SK-N-SH (cell line): ENCODE data around the gene HHATL. TPM values are rescaled to one million over a fixed set of nuclear protein-coding genes. Genes with fewer than 3 reads are reported as not detected.

ENCODE experiments used
- CTCF ChIA-PET: fragments of 300-600, 350-600 bp; formaldehyde crosslinking; extraction: SDS; loops from one replicate; lab custom pipeline; 2021; lab: Yijun Ruan, JAX
- POLR2A ChIA-PET: fragments of 350-600 bp; sonication (Branson Sonifier 250); formaldehyde crosslinking; extraction: SDS; loops from one replicate; lab custom pipeline; 2020; ENCODE audit warnings: antibody characterized with exemption, inconsistent platforms; lab: Yijun Ruan, JAX
- DNase-seq: peaks from one replicate; pipeline ENCODE4 v3.0.0; 2012
- H2AFZ ChIP-seq: fragments of 200-600 bp; sonication (generic); 2 replicates; pipeline ENCODE4 v1.8.1; 2016; ENCODE audit warnings: antibody characterized with exemption, mild to moderate bottlenecking, low read depth
- H3F3A ChIP-seq: fragments of 200-600 bp; sonication (generic); replicated peaks from 2 replicates; pipeline ENCODE3; 2016; ENCODE audit warnings: antibody characterized with exemption, mild to moderate bottlenecking; ENCODE audit not compliant: insufficient read depth
- H3K27ac ChIP-seq, 2 experiments: fragments of 200-500 bp in 1 of 2; fragments of 200-600 bp in 1 of 2; sonication (Bioruptor generic) in 1 of 2; sonication (generic), shearing (Covaris generic) in 1 of 2; 2 replicates each; pipeline versions ENCODE4 v1.5.1 to v1.6.1; 2014 to 2016; ENCODE audit warnings: low read depth in 2 of 2, inconsistent platforms in 1 of 2, low read length in 1 of 2, mild to moderate bottlenecking in 1 of 2, mixed read lengths in 1 of 2
- H3K27me3 ChIP-seq: fragments of 200-600 bp; sonication (generic), shearing (Covaris generic); 2 replicates; pipeline ENCODE4 v1.6.1; 2016; ENCODE audit warnings: mixed run types; ENCODE audit not compliant: insufficient read depth
- H3K36me3 ChIP-seq, 2 experiments: fragments of 200-500 bp in 1 of 2; fragments of 200-600 bp in 1 of 2; sonication (Bioruptor generic) in 1 of 2; sonication (generic) in 1 of 2; replicated peaks in 1 of 2; 2 replicates each; pipeline versions ENCODE3 to v1.5.1; 2014 to 2016; ENCODE audit warnings: low read length in 1 of 2, mild to moderate bottlenecking in 1 of 2; ENCODE audit not compliant: insufficient read depth in 2 of 2, control insufficient read depth in 1 of 2
- H3K4me1 ChIP-seq, 2 experiments: fragments of 200-500 bp in 1 of 2; fragments of 200-600 bp in 1 of 2; sonication (Bioruptor generic) in 1 of 2; sonication (generic), shearing (Covaris generic) in 1 of 2; 2 replicates each; pipeline versions ENCODE4 v1.5.1 to v1.6.1; 2014 to 2016; ENCODE audit warnings: low read depth in 1 of 2, low read length in 1 of 2, mixed run types in 1 of 2; ENCODE audit not compliant: insufficient read depth in 2 of 2, control insufficient read depth in 1 of 2
- H3K4me2 ChIP-seq: fragments of 200-600 bp; sonication (generic), shearing (Covaris generic); 2 replicates; pipeline ENCODE4 v1.6.1; 2017; ENCODE audit warnings: mixed run types
- H3K4me3 ChIP-seq, 2 experiments: fragments of 200-500 bp in 1 of 2; fragments of 200-600 bp in 1 of 2; sonication (Bioruptor generic) in 1 of 2; sonication (generic), shearing (Covaris generic) in 1 of 2; 2 replicates each; pipeline versions ENCODE4 v1.5.1 to v1.8.1; 2014 to 2016; ENCODE audit warnings: low read depth in 2 of 2, inconsistent platforms in 1 of 2, low read length in 1 of 2, mild to moderate bottlenecking in 1 of 2, mixed read lengths in 1 of 2, moderate library complexity in 1 of 2
- H3K79me2 ChIP-seq: fragments of 200-600 bp; sonication (generic); 2 replicates; pipeline ENCODE4 v1.8.1; 2017; ENCODE audit warnings: mild to moderate bottlenecking; ENCODE audit not compliant: insufficient read depth
- H3K9ac ChIP-seq: fragments of 200-600 bp; sonication (generic); 2 replicates; pipeline ENCODE4 v1.6.1; 2017; ENCODE audit warnings: mixed run types
- H3K9me2 ChIP-seq: fragments of 200-600 bp; sonication (generic); 2 replicates; pipeline ENCODE4 v1.6.1; 2017; ENCODE audit warnings: mixed run types
- H3K9me3 ChIP-seq: fragments of 200-600 bp; sonication (generic); 2 replicates; pipeline ENCODE4 v1.6.1; 2017; ENCODE audit warnings: mixed run types, mild to moderate bottlenecking, moderate library complexity
- H4K20me1 ChIP-seq: fragments of 200-600 bp; sonication (generic); 2 replicates; pipeline ENCODE4 v1.6.1; 2017; ENCODE audit warnings: mild to moderate bottlenecking, mixed run types; ENCODE audit not compliant: insufficient read depth
- ELF1 ChIP-seq: IDR thresholded peaks from 2 replicates; pipeline ENCODE4 v1.4.0; 2012
- FOXM1 ChIP-seq: IDR thresholded peaks from 2 replicates; pipeline ENCODE4 v1.4.0; 2012; ENCODE audit warnings: low read depth, mild to moderate bottlenecking
- GABPA ChIP-seq: IDR thresholded peaks from 2 replicates; pipeline ENCODE4 v1.4.0; 2012; ENCODE audit warnings: low read depth, mild to moderate bottlenecking
- GATA2 ChIP-seq: sonication (generic); formaldehyde crosslinking; IDR thresholded peaks from 2 replicates; pipeline ENCODE4 v1.5.0; 2020; ENCODE audit warnings: mild to moderate bottlenecking, missing genetic modification reagents
- JUND ChIP-seq: IDR thresholded peaks from 2 replicates; pipeline ENCODE4 v1.4.0; 2012
- MAX ChIP-seq: IDR thresholded peaks from 2 replicates; pipeline ENCODE4 v1.4.0; 2012; ENCODE audit warnings: low read depth
- NRF1 ChIP-seq: IDR thresholded peaks from 2 replicates; pipeline ENCODE4 v1.6.1; 2012; ENCODE audit warnings: low read depth, mild to moderate bottlenecking, low read length
- POLR2AphosphoS5 ChIP-seq: IDR thresholded peaks from 2 replicates; pipeline ENCODE4 v1.6.1; 2012; ENCODE audit warnings: low read depth, low read length
- RAD21 ChIP-seq: IDR thresholded peaks from 2 replicates; pipeline ENCODE4 v1.6.1; 2012; ENCODE audit warnings: mild to moderate bottlenecking, low read length
- SMC3 ChIP-seq: IDR thresholded peaks from 2 replicates; pipeline ENCODE4 v1.6.1; 2012; ENCODE audit warnings: low read depth, low read length, improper control_type of control experiment
- TAF1 ChIP-seq: IDR thresholded peaks from 2 replicates; pipeline ENCODE4 v1.6.1; 2012; ENCODE audit warnings: low read depth, mild to moderate bottlenecking, low read length, moderate library complexity, borderline replicate concordance
- TCF12 ChIP-seq: IDR thresholded peaks from 2 replicates; pipeline ENCODE4 v1.4.0; 2012
- TEAD4 ChIP-seq: IDR thresholded peaks from 2 replicates; pipeline ENCODE4 v1.4.0; 2012; ENCODE audit warnings: mild to moderate bottlenecking, borderline replicate concordance; ENCODE audit not compliant: insufficient read depth
- WGBS: methylation state at CpG from one replicate; pipeline ENCODE4 v1.1.6; 2017; ENCODE audit warnings: low lambda C conversion rate; 5-methylcytosine and 5-hydroxymethylcytosine counted together
- polyA plus RNA-seq, 3 experiments: library from polyadenylated mRNA; depleted of rRNA; stranded (reverse); fragments of >200 nt; gene quantifications; 2 replicates each; pipeline ENCODE4 v1.2.3, GENCODE V29; 2012
- TF ChIP-seq, protein P1 (sequence below): fragments of 150-350 bp; IDR thresholded peaks from 2 replicates; pipeline ENCODE4 v1.6.1; 2017; ENCODE audit warnings: antibody characterized with exemption, low read length, low read depth, borderline replicate concordance
- TF ChIP-seq, protein P2 (sequence below): IDR thresholded peaks from 2 replicates; pipeline ENCODE4 v1.6.1; 2012; ENCODE audit warnings: mild to moderate bottlenecking, low read depth, low read length, moderate library complexity

HHATL gene
- polyA plus RNA-seq, 1 of the 3 experiments (the other 2 are of a cell fraction), result not detected

- no peak overlapping the region for H3K4me3 ChIP-seq
- CTCF ChIA-PET, result interaction anchor here (1.2 kb wide), 1 partner anchor 32 kb away, joined by 6 read pairs; no protein-coding TSS in a partner anchor
- no peak overlapping the region for H3K9ac ChIP-seq
- H3K4me1 ChIP-seq, result no peaks in the 10 kb centered on the region; a peak in 1 of 4 replicates
- H3F3A ChIP-seq, result no peaks in the 10 kb centered on the region
- H3K36me3 ChIP-seq, result no peaks in the 10 kb centered on the region
- no peaks in the 10 kb centered on the region for H3K9me2 ChIP-seq
- no peaks in the 10 kb centered on the region for H4K20me1 ChIP-seq
- H3K9me3 ChIP-seq, result no peaks in the 10 kb centered on the region
- POLR2A ChIA-PET, result no interaction called here
- H3K27ac ChIP-seq, result no peak overlapping the region
- TF ChIP-seq NRF1 (no peak), TAF1 (no peak), MAX (no peak), ELF1 (no peak), FOXM1 (no peak), POLR2AphosphoS5 (no peak), TEAD4 (no peak), GABPA (no peak), RAD21 (no peak), JUND (no peak), TCF12 (no peak), GATA2 (CRISPR knock-in tag) (no peak), SMC3 (no peak)
- TF ChIP-seq, protein P1, sequence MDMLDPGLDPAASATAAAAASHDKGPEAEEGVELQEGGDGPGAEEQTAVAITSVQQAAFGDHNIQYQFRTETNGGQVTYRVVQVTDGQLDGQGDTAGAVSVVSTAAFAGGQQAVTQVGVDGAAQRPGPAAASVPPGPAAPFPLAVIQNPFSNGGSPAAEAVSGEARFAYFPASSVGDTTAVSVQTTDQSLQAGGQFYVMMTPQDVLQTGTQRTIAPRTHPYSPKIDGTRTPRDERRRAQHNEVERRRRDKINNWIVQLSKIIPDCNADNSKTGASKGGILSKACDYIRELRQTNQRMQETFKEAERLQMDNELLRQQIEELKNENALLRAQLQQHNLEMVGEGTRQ, result no peak
- TF ChIP-seq, protein P2, sequence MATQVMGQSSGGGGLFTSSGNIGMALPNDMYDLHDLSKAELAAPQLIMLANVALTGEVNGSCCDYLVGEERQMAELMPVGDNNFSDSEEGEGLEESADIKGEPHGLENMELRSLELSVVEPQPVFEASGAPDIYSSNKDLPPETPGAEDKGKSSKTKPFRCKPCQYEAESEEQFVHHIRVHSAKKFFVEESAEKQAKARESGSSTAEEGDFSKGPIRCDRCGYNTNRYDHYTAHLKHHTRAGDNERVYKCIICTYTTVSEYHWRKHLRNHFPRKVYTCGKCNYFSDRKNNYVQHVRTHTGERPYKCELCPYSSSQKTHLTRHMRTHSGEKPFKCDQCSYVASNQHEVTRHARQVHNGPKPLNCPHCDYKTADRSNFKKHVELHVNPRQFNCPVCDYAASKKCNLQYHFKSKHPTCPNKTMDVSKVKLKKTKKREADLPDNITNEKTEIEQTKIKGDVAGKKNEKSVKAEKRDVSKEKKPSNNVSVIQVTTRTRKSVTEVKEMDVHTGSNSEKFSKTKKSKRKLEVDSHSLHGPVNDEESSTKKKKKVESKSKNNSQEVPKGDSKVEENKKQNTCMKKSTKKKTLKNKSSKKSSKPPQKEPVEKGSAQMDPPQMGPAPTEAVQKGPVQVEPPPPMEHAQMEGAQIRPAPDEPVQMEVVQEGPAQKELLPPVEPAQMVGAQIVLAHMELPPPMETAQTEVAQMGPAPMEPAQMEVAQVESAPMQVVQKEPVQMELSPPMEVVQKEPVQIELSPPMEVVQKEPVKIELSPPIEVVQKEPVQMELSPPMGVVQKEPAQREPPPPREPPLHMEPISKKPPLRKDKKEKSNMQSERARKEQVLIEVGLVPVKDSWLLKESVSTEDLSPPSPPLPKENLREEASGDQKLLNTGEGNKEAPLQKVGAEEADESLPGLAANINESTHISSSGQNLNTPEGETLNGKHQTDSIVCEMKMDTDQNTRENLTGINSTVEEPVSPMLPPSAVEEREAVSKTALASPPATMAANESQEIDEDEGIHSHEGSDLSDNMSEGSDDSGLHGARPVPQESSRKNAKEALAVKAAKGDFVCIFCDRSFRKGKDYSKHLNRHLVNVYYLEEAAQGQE, result no peak
- no peaks in the 10 kb centered on the region for H3K79me2 ChIP-seq
- H3K4me2 ChIP-seq, result no peak overlapping the region
- no peak for DNase-seq
- WGBS, result 54% methylated on average over 4 of the region's 4 CpGs
- no peak overlapping the region for H2AFZ ChIP-seq
- 0 out of 2 replicates have a peak, but pooled peaks cover 4% of the 10 kb centered on the region for H3K27me3 ChIP-seq
These were observed 9.7 kb upstream of the HHATL start for GRCh38 chr3:42712344-42712648.
